Kidney epithelial cell (primary cell): ENCODE results near the gene MDM4. TPM values are rescaled to one million over a fixed set of nuclear protein-coding genes. Genes with fewer than 3 reads are reported as not detected.

Source experiments
- DNase-seq: peaks from one replicate; pipeline ENCODE4 v3.0.0-alpha.2; 2010; ENCODE audit warnings: low read depth
- H3K27me3 ChIP-seq: 2 replicates; pipeline ENCODE4 v1.6.0; 2011; ENCODE audit warnings: low read length; ENCODE audit not compliant: control insufficient read depth, insufficient read depth
- H3K36me3 ChIP-seq: 2 replicates; pipeline ENCODE4 v1.5.1; 2011; ENCODE audit warnings: low read length; ENCODE audit not compliant: control insufficient read depth, insufficient read depth
- H3K4me3 ChIP-seq: 2 replicates; pipeline ENCODE4 v1.5.1; 2011; ENCODE audit warnings: low read depth, mild to moderate bottlenecking, control low read depth, low read length
- CTCF ChIP-seq: IDR thresholded peaks from 2 replicates; pipeline ENCODE4 v1.5.1; 2011; ENCODE audit warnings: mild to moderate bottlenecking, moderate library complexity, low read length, control low read depth, inconsistent platforms; ENCODE audit not compliant: insufficient read depth, poor library complexity, severe bottlenecking
- total RNA-seq: library from RNA; depleted of rRNA; stranded (reverse); fragments of >200 nt; gene quantifications from 2 replicates; pipeline ENCODE4 v1.2.3, GENCODE V29; 2015

The MDM4 gene
- total RNA-seq, 1 donor from 2014 or later = 21.0 TPM

GRCh38 chr1:204528241-204528640 lies 12.0 kb downstream of the MDM4 start:
- no peaks in the 10 kb centered on the region for H3K27me3 ChIP-seq
- H3K36me3 ChIP-seq = peaks cover 6% of the 10 kb centered on the region
- no peak overlapping the region for H3K4me3 ChIP-seq
- no peak for DNase-seq
- no peak for TF ChIP-seq CTCF

- no peak for DNase-seq
- TF ChIP-seq CTCF = no peak
- Histone ChIP-seq H3K36me3 (peaks cover 6% of the 10 kb centered on the region), H3K4me3 (no peak overlapping the region), H3K27me3 (no peaks in the 10 kb centered on the region)
Measured at GRCh38 chr1:204528677-204529076, 12.5 kb downstream of the MDM4 start.

- DNase-seq = no peak
- peaks cover 6% of the 10 kb centered on the region for H3K36me3 ChIP-seq
- H3K27me3 ChIP-seq = no peaks in the 10 kb centered on the region
- TF ChIP-seq CTCF = no peak
- H3K4me3 ChIP-seq = no peak overlapping the region
Measured at GRCh38 chr1:204529371-204529895, 13.2 kb downstream of the MDM4 start.

DNA sequence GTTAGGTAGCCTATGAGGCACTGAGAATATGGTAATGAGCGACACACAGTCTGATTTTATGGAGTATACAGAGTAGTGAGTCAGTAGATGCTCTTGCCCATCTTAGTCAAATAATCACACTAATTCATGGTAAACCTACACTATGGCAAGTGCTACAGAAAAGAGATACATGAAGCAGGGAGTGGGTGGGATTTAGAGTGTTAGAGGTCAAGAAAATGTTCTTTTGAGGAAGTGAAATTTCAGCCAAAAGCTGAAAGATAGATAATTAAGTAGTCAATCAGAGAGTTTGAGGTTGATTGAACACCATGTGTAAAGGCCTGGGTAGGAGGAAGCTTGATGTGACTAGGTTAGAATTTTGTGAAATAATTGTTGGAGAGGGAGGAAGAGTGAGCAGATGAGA lies 14.7 kb downstream of the MDM4 start:
- no peak overlapping the region for H3K4me3 ChIP-seq
- no peaks in the 10 kb centered on the region for H3K27me3 ChIP-seq
- no peak for TF ChIP-seq CTCF
- no peak for DNase-seq
- H3K36me3 ChIP-seq = peaks cover 6% of the 10 kb centered on the region

- no peak for DNase-seq
- H3K36me3 ChIP-seq = peaks cover 6% of the 10 kb centered on the region
- no peak for TF ChIP-seq CTCF
- no peak overlapping the region for H3K4me3 ChIP-seq
- no peaks in the 10 kb centered on the region for H3K27me3 ChIP-seq
Measured at GRCh38 chr1:204532832-204533231, 16.6 kb downstream of the MDM4 start.

- DNase-seq = no peak
- no peak overlapping the region for H3K4me3 ChIP-seq
- H3K27me3 ChIP-seq = no peaks in the 10 kb centered on the region
- H3K36me3 ChIP-seq = peaks cover 1% of the 10 kb centered on the region
- TF ChIP-seq CTCF = no peak
Measured at GRCh38 chr1:204541626-204542025, 25.4 kb downstream of the MDM4 start.
